ENCODE measurements around the gene LIMS2. TPM values are rescaled to one million over a fixed set of nuclear protein-coding genes. Genes with fewer than 3 reads are reported as not detected.
A peak's percentile ranks its signal among the peaks of the same experiment; 100 is the strongest.

LIMS2 gene
- total and polyA plus RNA-seq, 2 of the 8 experiments (the other 6 are each of a cell fraction or from before 2014, with no cell fraction given) = 3.3 to 4.8 TPM

GRCh38 chr2:127592761-127593227 lies 82.5 kb downstream of the LIMS2 start:
- Histone ChIP-seq H3K36me3 (ENCODE audit: control insufficient read depth in 2 of 4, insufficient read depth in 4 of 4, low read length in 3 of 4) (no peaks in the 10 kb centered on the region), H3K23ac (ENCODE audit: insufficient read length) (no peak overlapping the region), H3K4me2 (ENCODE audit: insufficient read depth in 1 of 2, low read depth in 2 of 2, low read length in 2 of 2) (no peak overlapping the region), H2BK15ac (ENCODE audit: low read length) (no peak overlapping the region), H2AK5ac (ENCODE audit: low read depth, low read length) (no peak overlapping the region), H2BK20ac (ENCODE audit: low read length) (no peak overlapping the region), H2BK5ac (ENCODE audit: low read depth, low read length) (no peak overlapping the region), H3K4me3 (ENCODE audit: extremely low read depth in 1 of 4, insufficient read depth in 2 of 4, low read depth in 3 of 4, low read length in 4 of 4) (no peak overlapping the region), H4K8ac (ENCODE audit: extremely low read depth, insufficient read depth, low read length) (peak overlapping the region; percentile 22; the same call in 1 of the 2 replicates), H3K4ac (replicated peaks; ENCODE audit: insufficient read length, low read depth, low read length) (no peak overlapping the region), H3K14ac (ENCODE audit: insufficient read length) (no peak overlapping the region), H3K79me2 (ENCODE audit: control insufficient read depth in 1 of 2, insufficient read depth in 2 of 2, low read length in 2 of 2) (no peaks in the 10 kb centered on the region), H3K23me2 (ENCODE audit: low read depth, low read length) (peaks cover 10% of the 10 kb centered on the region; the same call in 1 of the 2 replicates), H4K5ac (ENCODE audit: insufficient read length, low read depth, low read length) (no peak overlapping the region), H3K18ac (ENCODE audit: extremely low read depth, low read length) (no peak overlapping the region), H3K9me3 (ENCODE audit: insufficient read depth in 2 of 2, low read depth in 1 of 2, low read length in 1 of 2) (no peaks in the 10 kb centered on the region), H4K91ac (replicated peaks; ENCODE audit: insufficient read length, low read length) (no peak overlapping the region), H3K9ac (replicated peaks in 1 of 4; ENCODE audit: extremely low read depth in 1 of 4, low read depth in 3 of 4, low read length in 3 of 4) (no peak overlapping the region), H2BK12ac (ENCODE audit: low read depth, low read length) (no peak overlapping the region), H3K56ac (replicated peaks; ENCODE audit: insufficient read length, low read depth, low read length) (no peak overlapping the region), H3K4me1 (replicated peaks in 1 of 4; ENCODE audit: control insufficient read depth in 3 of 4, insufficient read depth in 4 of 4, low read length in 3 of 4) (no peaks in the 10 kb centered on the region), H3K27me3 (replicated peaks in 1 of 4; ENCODE audit: control insufficient read depth in 3 of 4, extremely low read depth in 1 of 4, insufficient read depth in 3 of 4, low read length in 3 of 4) (no peaks in the 10 kb centered on the region), H3K27ac (ENCODE audit: low read depth, low read length) (no peak overlapping the region), H4K20me1 (replicated peaks in 1 of 2; ENCODE audit: control insufficient read depth in 1 of 2, insufficient read depth in 2 of 2, low read length in 2 of 2) (no peaks in the 10 kb centered on the region), H2BK120ac (replicated peaks; ENCODE audit: low read depth, low read length) (no peak overlapping the region), H2AFZ (ENCODE audit: low read length) (no peak overlapping the region), H3K79me1 (ENCODE audit: low read depth, low read length) (no peaks in the 10 kb centered on the region)
- 99% methylated on average over 13 of the region's 37 CpGs; no CpG with 5 or more reads in 1 of the 2 experiments for WGBS, 2 experiments (ENCODE audit: extremely low coverage in 1 of 2, insufficient coverage in 1 of 2, insufficient read length in 1 of 2, insufficient replicate concordance in 2 of 2, low coverage in 1 of 2, low lambda C conversion rate in 2 of 2, missing lambda C conversion rate in 1 of 2)
- no peak for TF ChIP-seq POLR2AphosphoS5 (IDR thresholded peaks at IDR 0.05; ENCODE audit: low read depth, low read length)
- TF ChIP-seq TAF7 (optimal IDR thresholded peaks at IDR 0.05; ENCODE audit: borderline replicate concordance, low read depth, low read length) = no peak
- no peak for TF ChIP-seq TEAD4 (IDR thresholded peaks at IDR 0.05; ENCODE audit: low read depth, low read length)
- no peak for TF ChIP-seq SRF (IDR thresholded peaks at IDR 0.05; ENCODE audit: low read depth, low read length)
- TF ChIP-seq, protein P1, sequence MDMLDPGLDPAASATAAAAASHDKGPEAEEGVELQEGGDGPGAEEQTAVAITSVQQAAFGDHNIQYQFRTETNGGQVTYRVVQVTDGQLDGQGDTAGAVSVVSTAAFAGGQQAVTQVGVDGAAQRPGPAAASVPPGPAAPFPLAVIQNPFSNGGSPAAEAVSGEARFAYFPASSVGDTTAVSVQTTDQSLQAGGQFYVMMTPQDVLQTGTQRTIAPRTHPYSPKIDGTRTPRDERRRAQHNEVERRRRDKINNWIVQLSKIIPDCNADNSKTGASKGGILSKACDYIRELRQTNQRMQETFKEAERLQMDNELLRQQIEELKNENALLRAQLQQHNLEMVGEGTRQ (IDR thresholded peaks at IDR 0.05; ENCODE audit: low read length) = no peak
- TF ChIP-seq ZNF274 (IDR thresholded peaks at IDR 0.05; ENCODE audit: borderline replicate concordance, extremely low read depth, low read length) = no peak
- no peak for TF ChIP-seq RFX5 (IDR thresholded peaks at IDR 0.05; ENCODE audit: borderline replicate concordance, low read depth, low read length)
- POLR2A ChIA-PET (ENCODE audit: partially characterized antibody) = no interaction called here
- CTCF ChIA-PET (ENCODE audit: partially characterized antibody) = interaction anchor here (1.0 to 7.0 kb wide), 14 partner anchors 9 to 103 kb away, joined by 3 to 160 read pairs (median 8); partner anchors contain the start of genes GPR17 and LIMS2
- FAIRE-seq (no peak), DNase-seq (ENCODE audit: low read depth in 1 of 2, low spot score in 2 of 2) (no peak)
